SK-N-SH (cell line): ENCODE results near the gene DHX36. TPM values are rescaled to one million over a fixed set of nuclear protein-coding genes. Genes with fewer than 3 reads are reported as not detected.

Experiments
- CTCF ChIA-PET: fragments of 300-600, 350-600 bp; formaldehyde crosslinking; extraction: SDS; loops from one replicate; lab custom pipeline; 2021; lab: Yijun Ruan, JAX
- POLR2A ChIA-PET: fragments of 350-600 bp; sonication (Branson Sonifier 250); formaldehyde crosslinking; extraction: SDS; loops from one replicate; lab custom pipeline; 2020; ENCODE audit warnings: antibody characterized with exemption, inconsistent platforms; lab: Yijun Ruan, JAX
- DNase-seq: peaks from one replicate; pipeline ENCODE4 v3.0.0; 2012
- H2AFZ ChIP-seq: fragments of 200-600 bp; sonication (generic); 2 replicates; pipeline ENCODE4 v1.8.1; 2016; ENCODE audit warnings: antibody characterized with exemption, mild to moderate bottlenecking, low read depth
- H3F3A ChIP-seq: fragments of 200-600 bp; sonication (generic); replicated peaks from 2 replicates; pipeline ENCODE3; 2016; ENCODE audit warnings: antibody characterized with exemption, mild to moderate bottlenecking; ENCODE audit not compliant: insufficient read depth
- H3K27ac ChIP-seq, 2 experiments: fragments of 200-500 bp in 1 of 2; fragments of 200-600 bp in 1 of 2; sonication (Bioruptor generic) in 1 of 2; sonication (generic), shearing (Covaris generic) in 1 of 2; 2 replicates each; pipeline versions ENCODE4 v1.5.1 to v1.6.1; 2014 to 2016; ENCODE audit warnings: low read depth in 2 of 2, inconsistent platforms in 1 of 2, low read length in 1 of 2, mild to moderate bottlenecking in 1 of 2, mixed read lengths in 1 of 2
- H3K27me3 ChIP-seq: fragments of 200-600 bp; sonication (generic), shearing (Covaris generic); 2 replicates; pipeline ENCODE4 v1.6.1; 2016; ENCODE audit warnings: mixed run types; ENCODE audit not compliant: insufficient read depth
- H3K36me3 ChIP-seq, 2 experiments: fragments of 200-500 bp in 1 of 2; fragments of 200-600 bp in 1 of 2; sonication (Bioruptor generic) in 1 of 2; sonication (generic) in 1 of 2; replicated peaks in 1 of 2; 2 replicates each; pipeline versions ENCODE3 to v1.5.1; 2014 to 2016; ENCODE audit warnings: low read length in 1 of 2, mild to moderate bottlenecking in 1 of 2; ENCODE audit not compliant: insufficient read depth in 2 of 2, control insufficient read depth in 1 of 2
- H3K4me1 ChIP-seq, 2 experiments: fragments of 200-500 bp in 1 of 2; fragments of 200-600 bp in 1 of 2; sonication (Bioruptor generic) in 1 of 2; sonication (generic), shearing (Covaris generic) in 1 of 2; 2 replicates each; pipeline versions ENCODE4 v1.5.1 to v1.6.1; 2014 to 2016; ENCODE audit warnings: low read depth in 1 of 2, low read length in 1 of 2, mixed run types in 1 of 2; ENCODE audit not compliant: insufficient read depth in 2 of 2, control insufficient read depth in 1 of 2
- H3K4me2 ChIP-seq: fragments of 200-600 bp; sonication (generic), shearing (Covaris generic); 2 replicates; pipeline ENCODE4 v1.6.1; 2017; ENCODE audit warnings: mixed run types
- H3K4me3 ChIP-seq, 2 experiments: fragments of 200-500 bp in 1 of 2; fragments of 200-600 bp in 1 of 2; sonication (Bioruptor generic) in 1 of 2; sonication (generic), shearing (Covaris generic) in 1 of 2; 2 replicates each; pipeline versions ENCODE4 v1.5.1 to v1.8.1; 2014 to 2016; ENCODE audit warnings: low read depth in 2 of 2, inconsistent platforms in 1 of 2, low read length in 1 of 2, mild to moderate bottlenecking in 1 of 2, mixed read lengths in 1 of 2, moderate library complexity in 1 of 2
- H3K79me2 ChIP-seq: fragments of 200-600 bp; sonication (generic); 2 replicates; pipeline ENCODE4 v1.8.1; 2017; ENCODE audit warnings: mild to moderate bottlenecking; ENCODE audit not compliant: insufficient read depth
- H3K9ac ChIP-seq: fragments of 200-600 bp; sonication (generic); 2 replicates; pipeline ENCODE4 v1.6.1; 2017; ENCODE audit warnings: mixed run types
- H3K9me2 ChIP-seq: fragments of 200-600 bp; sonication (generic); 2 replicates; pipeline ENCODE4 v1.6.1; 2017; ENCODE audit warnings: mixed run types
- H3K9me3 ChIP-seq: fragments of 200-600 bp; sonication (generic); 2 replicates; pipeline ENCODE4 v1.6.1; 2017; ENCODE audit warnings: mixed run types, mild to moderate bottlenecking, moderate library complexity
- H4K20me1 ChIP-seq: fragments of 200-600 bp; sonication (generic); 2 replicates; pipeline ENCODE4 v1.6.1; 2017; ENCODE audit warnings: mild to moderate bottlenecking, mixed run types; ENCODE audit not compliant: insufficient read depth
- ELF1 ChIP-seq: IDR thresholded peaks from 2 replicates; pipeline ENCODE4 v1.4.0; 2012
- EP300 ChIP-seq, 2 experiments: IDR thresholded peaks; 2 replicates each; pipeline versions ENCODE4 v1.4.0 to v1.6.1; 2012; ENCODE audit warnings: borderline replicate concordance in 1 of 2, low read depth in 1 of 2, low read length in 1 of 2
- FOXJ3 ChIP-seq: sonication (generic); formaldehyde crosslinking; IDR thresholded peaks from 2 replicates; pipeline ENCODE4 v1.5.1; 2020; ENCODE audit warnings: mild to moderate bottlenecking, missing genetic modification reagents
- FOXM1 ChIP-seq: IDR thresholded peaks from 2 replicates; pipeline ENCODE4 v1.4.0; 2012; ENCODE audit warnings: low read depth, mild to moderate bottlenecking
- GABPA ChIP-seq: IDR thresholded peaks from 2 replicates; pipeline ENCODE4 v1.4.0; 2012; ENCODE audit warnings: low read depth, mild to moderate bottlenecking
- GATA2 ChIP-seq: sonication (generic); formaldehyde crosslinking; IDR thresholded peaks from 2 replicates; pipeline ENCODE4 v1.5.0; 2020; ENCODE audit warnings: mild to moderate bottlenecking, missing genetic modification reagents
- MEF2A ChIP-seq: IDR thresholded peaks from 2 replicates; pipeline ENCODE4 v1.4.0; 2012; ENCODE audit warnings: low read depth, borderline replicate concordance
- NFIC ChIP-seq: IDR thresholded peaks from 2 replicates; pipeline ENCODE4 v1.4.0; 2012; ENCODE audit warnings: borderline replicate concordance
- NRF1 ChIP-seq: IDR thresholded peaks from 2 replicates; pipeline ENCODE4 v1.6.1; 2012; ENCODE audit warnings: low read depth, mild to moderate bottlenecking, low read length
- POLR2AphosphoS5 ChIP-seq: IDR thresholded peaks from 2 replicates; pipeline ENCODE4 v1.6.1; 2012; ENCODE audit warnings: low read depth, low read length
- RCOR1 ChIP-seq: fragments of 150-350 bp; IDR thresholded peaks from 2 replicates; pipeline ENCODE4 v1.6.1; 2017; ENCODE audit warnings: antibody characterized with exemption, low read length
- RXRA ChIP-seq: IDR thresholded peaks from 2 replicates; pipeline ENCODE4 v1.4.0; 2012; ENCODE audit warnings: low read depth, mild to moderate bottlenecking, borderline replicate concordance
- SIN3A ChIP-seq: IDR thresholded peaks from 2 replicates; pipeline ENCODE4 v1.6.1; 2012; ENCODE audit warnings: low read depth, mild to moderate bottlenecking, low read length, moderate library complexity, borderline replicate concordance
- SMC3 ChIP-seq: IDR thresholded peaks from 2 replicates; pipeline ENCODE4 v1.6.1; 2012; ENCODE audit warnings: low read depth, low read length, improper control_type of control experiment
- TAF1 ChIP-seq: IDR thresholded peaks from 2 replicates; pipeline ENCODE4 v1.6.1; 2012; ENCODE audit warnings: low read depth, mild to moderate bottlenecking, low read length, moderate library complexity, borderline replicate concordance
- YY1 ChIP-seq: IDR thresholded peaks from 2 replicates; pipeline ENCODE4 v1.4.0; 2012; ENCODE audit warnings: low read depth, mild to moderate bottlenecking
- WGBS: methylation state at CpG from one replicate; pipeline ENCODE4 v1.1.6; 2017; ENCODE audit warnings: low lambda C conversion rate; 5-methylcytosine and 5-hydroxymethylcytosine counted together
- polyA plus RNA-seq, 3 experiments: library from polyadenylated mRNA; depleted of rRNA; stranded (reverse); fragments of >200 nt; gene quantifications; 2 replicates each; pipeline ENCODE4 v1.2.3, GENCODE V29; 2012
- TF ChIP-seq, protein P1 (sequence below): IDR thresholded peaks from 2 replicates; pipeline ENCODE4 v1.4.0; 2012; ENCODE audit warnings: low read depth, borderline replicate concordance
- TF ChIP-seq, protein P2 (sequence below): IDR thresholded peaks from 2 replicates; pipeline ENCODE4 v1.4.0; 2012; ENCODE audit warnings: low read depth
- TF ChIP-seq, protein P3 (sequence below): IDR thresholded peaks from 2 replicates; pipeline ENCODE4; 2012

DHX36 gene
- polyA plus RNA-seq, 1 of the 3 experiments (the other 2 are of a cell fraction) = 22.8 TPM

DNA sequence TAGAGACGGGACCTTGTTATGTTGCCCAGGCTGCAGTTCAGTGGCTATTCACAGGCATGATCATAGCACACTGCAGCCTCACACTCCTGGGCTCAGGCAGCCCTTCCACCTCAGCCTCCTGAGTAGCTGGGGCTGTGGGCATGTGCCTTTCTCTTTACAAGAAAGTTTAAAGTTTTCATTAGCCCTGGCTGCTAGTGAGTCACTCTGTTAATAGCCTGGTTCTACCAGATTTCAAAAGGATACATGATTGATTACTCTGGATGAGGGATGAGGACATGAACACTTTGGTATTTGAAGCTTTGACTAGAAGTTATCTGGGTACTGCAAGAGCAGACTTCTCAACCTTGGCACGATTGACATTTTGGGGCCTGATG, 95.1 kb downstream of the DHX36 start:
- H4K20me1 ChIP-seq = no peaks in the 10 kb centered on the region
- TF ChIP-seq ELF1 (no peak), GATA2 (CRISPR knock-in tag) (no peak), MEF2A (no peak), NRF1 (no peak)
- TF ChIP-seq, protein P1, sequence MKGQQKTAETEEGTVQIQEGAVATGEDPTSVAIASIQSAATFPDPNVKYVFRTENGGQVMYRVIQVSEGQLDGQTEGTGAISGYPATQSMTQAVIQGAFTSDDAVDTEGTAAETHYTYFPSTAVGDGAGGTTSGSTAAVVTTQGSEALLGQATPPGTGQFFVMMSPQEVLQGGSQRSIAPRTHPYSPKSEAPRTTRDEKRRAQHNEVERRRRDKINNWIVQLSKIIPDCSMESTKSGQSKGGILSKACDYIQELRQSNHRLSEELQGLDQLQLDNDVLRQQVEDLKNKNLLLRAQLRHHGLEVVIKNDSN = no peak
- H3K9ac ChIP-seq = no peak overlapping the region
- no peak overlapping the region for H3K27ac ChIP-seq
- no peaks in the 10 kb centered on the region for H3F3A ChIP-seq
- DNase-seq = no peak
- no peak overlapping the region for H3K4me2 ChIP-seq
- no peaks in the 10 kb centered on the region for H3K79me2 ChIP-seq
- no peaks in the 10 kb centered on the region for H3K4me1 ChIP-seq
- no peaks in the 10 kb centered on the region for H3K36me3 ChIP-seq
- no peak overlapping the region for H3K4me3 ChIP-seq
- WGBS = 82% methylated on average over 2 of the region's 2 CpGs
- no peak overlapping the region for H2AFZ ChIP-seq
- POLR2A ChIA-PET = no interaction called here
- no peaks in the 10 kb centered on the region for H3K9me2 ChIP-seq
- H3K27me3 ChIP-seq = no peaks in the 10 kb centered on the region
- no peaks in the 10 kb centered on the region for H3K9me3 ChIP-seq
- CTCF ChIA-PET = no interaction called here

DNA sequence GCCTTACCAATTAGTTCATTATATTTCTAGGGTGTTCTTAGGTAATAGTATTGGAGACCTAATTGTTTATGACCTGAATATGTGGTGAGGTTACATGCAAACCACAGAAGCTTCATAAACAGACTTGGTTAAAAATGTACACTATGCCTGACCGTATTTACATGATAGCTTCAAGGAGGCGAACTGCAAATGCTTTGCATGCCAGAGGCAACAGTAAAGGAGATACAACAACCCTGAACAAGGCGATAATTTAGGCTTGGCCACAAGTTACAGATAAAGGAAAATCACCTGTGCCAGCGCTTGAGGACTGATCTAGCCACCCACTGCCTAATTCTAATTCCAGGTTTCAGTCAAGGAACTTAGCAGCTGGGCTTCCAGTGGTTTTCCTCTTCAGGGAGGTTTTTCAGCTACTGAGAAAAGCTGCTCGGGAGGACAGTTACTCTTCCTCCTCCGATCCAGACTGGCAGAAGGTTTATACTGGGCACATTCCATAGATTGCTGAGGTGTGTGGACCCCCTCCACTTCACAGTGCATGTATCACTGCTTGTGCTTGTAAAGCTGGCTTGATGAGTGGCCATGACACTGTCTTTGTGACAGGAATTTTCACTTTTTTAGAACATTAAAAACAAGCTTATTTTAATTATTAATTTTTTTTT, 95.6 kb downstream of the DHX36 start:
- CTCF ChIA-PET = no interaction called here
- POLR2A ChIA-PET = no interaction called here
- H3K27me3 ChIP-seq = no peaks in the 10 kb centered on the region
- no peak overlapping the region for H3K4me3 ChIP-seq
- H3K9ac ChIP-seq = no peak overlapping the region
- H3K9me3 ChIP-seq = no peaks in the 10 kb centered on the region
- H3K36me3 ChIP-seq = no peaks in the 10 kb centered on the region
- TF ChIP-seq EP300 (IDR thresholded peaks at IDR 0.05; ENCODE audit: borderline replicate concordance in 1 of 2, low read depth in 1 of 2, low read length in 1 of 2) (no peak), TAF1 (no peak), MEF2A (no peak), SMC3 (no peak)
- TF ChIP-seq, protein P2, sequence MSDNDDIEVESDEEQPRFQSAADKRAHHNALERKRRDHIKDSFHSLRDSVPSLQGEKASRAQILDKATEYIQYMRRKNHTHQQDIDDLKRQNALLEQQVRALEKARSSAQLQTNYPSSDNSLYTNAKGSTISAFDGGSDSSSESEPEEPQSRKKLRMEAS = no peak
- TF ChIP-seq, protein P3, sequence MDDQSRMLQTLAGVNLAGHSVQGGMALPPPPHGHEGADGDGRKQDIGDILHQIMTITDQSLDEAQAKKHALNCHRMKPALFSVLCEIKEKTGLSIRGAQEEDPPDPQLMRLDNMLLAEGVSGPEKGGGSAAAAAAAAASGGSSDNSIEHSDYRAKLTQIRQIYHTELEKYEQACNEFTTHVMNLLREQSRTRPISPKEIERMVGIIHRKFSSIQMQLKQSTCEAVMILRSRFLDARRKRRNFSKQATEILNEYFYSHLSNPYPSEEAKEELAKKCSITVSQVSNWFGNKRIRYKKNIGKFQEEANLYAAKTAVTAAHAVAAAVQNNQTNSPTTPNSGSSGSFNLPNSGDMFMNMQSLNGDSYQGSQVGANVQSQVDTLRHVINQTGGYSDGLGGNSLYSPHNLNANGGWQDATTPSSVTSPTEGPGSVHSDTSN = no peak
- no peaks in the 10 kb centered on the region for H3F3A ChIP-seq
- H4K20me1 ChIP-seq = no peaks in the 10 kb centered on the region
- H3K9me2 ChIP-seq = no peaks in the 10 kb centered on the region
- no peak overlapping the region for H3K27ac ChIP-seq
- 96% methylated on average over 6 of the region's 6 CpGs for WGBS
- no peaks in the 10 kb centered on the region for H3K79me2 ChIP-seq
- H2AFZ ChIP-seq = no peak overlapping the region
- DNase-seq = no peak
- H3K4me1 ChIP-seq = no peaks in the 10 kb centered on the region
- no peak overlapping the region for H3K4me2 ChIP-seq

DNA sequence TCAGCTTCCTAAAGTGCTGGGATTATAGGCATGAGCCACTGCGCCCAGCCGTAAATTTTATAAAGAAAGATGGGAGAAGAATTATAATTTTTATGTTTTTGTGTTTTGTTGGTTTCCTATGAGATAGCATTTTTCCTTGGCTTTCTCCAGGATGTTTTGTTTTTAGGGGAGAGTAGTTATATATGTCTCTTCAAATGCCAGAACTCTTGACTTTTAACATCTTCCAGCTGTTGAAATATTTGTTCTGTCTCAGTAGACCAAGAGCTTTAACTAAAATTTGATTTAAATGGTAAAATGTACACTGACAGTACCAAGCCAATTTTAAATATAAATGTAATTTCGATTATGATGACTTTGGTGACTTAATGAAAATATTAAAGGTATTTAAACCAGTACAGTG, 96.8 kb downstream of the DHX36 start:
- no peaks in the 10 kb centered on the region for H3K9me2 ChIP-seq
- H3K4me1 ChIP-seq = no peaks in the 10 kb centered on the region
- H3K79me2 ChIP-seq = no peaks in the 10 kb centered on the region
- H3K27ac ChIP-seq = no peak overlapping the region
- TF ChIP-seq SIN3A (no peak), YY1 (no peak), GATA2 (CRISPR knock-in tag) (no peak), RXRA (no peak), NRF1 (no peak), RCOR1 (no peak), SMC3 (no peak), NFIC (no peak), POLR2AphosphoS5 (no peak), FOXM1 (no peak), EP300 (IDR thresholded peaks at IDR 0.05; ENCODE audit: borderline replicate concordance in 1 of 2, low read depth in 1 of 2, low read length in 1 of 2) (no peak), FOXJ3 (CRISPR knock-in tag) (no peak), GABPA (no peak)
- TF ChIP-seq, protein P3 = no peak
- TF ChIP-seq, protein P2 = no peak
- TF ChIP-seq, all 33 proteins: peak for 0
- no peaks in the 10 kb centered on the region for H3K36me3 ChIP-seq
- no peaks in the 10 kb centered on the region for H3F3A ChIP-seq
- WGBS = 78% methylated on average over 3 of the region's 3 CpGs
- CTCF ChIA-PET = no interaction called here
- no peaks in the 10 kb centered on the region for H3K27me3 ChIP-seq
- no peak overlapping the region for H3K4me2 ChIP-seq
- no peaks in the 10 kb centered on the region for H3K9me3 ChIP-seq
- no peak for DNase-seq
- POLR2A ChIA-PET = no interaction called here
- H4K20me1 ChIP-seq = no peaks in the 10 kb centered on the region
- H3K9ac ChIP-seq = no peak overlapping the region
- no peak overlapping the region for H2AFZ ChIP-seq
- no peak overlapping the region for H3K4me3 ChIP-seq
